OCI-LY1 (cell line): ENCODE measurements around the gene FBXO15.

Experiments used
- H2AFZ ChIP-seq: fragments of 200-600 bp; sonication (generic), shearing (Covaris generic); 2 replicates; pipeline ENCODE4 v1.6.0; 2014; ENCODE audit warnings: antibody characterized with exemption, mild to moderate bottlenecking, low read length
- H3F3A ChIP-seq: fragments of 200-600 bp; sonication (generic), shearing (Covaris generic); 2 replicates; pipeline ENCODE4 v1.6.0; 2014; ENCODE audit warnings: mild to moderate bottlenecking, antibody characterized with exemption, low read length, moderate library complexity; ENCODE audit not compliant: insufficient read depth
- H3K27ac ChIP-seq: fragments of 200-600 bp; sonication (generic); 2 replicates; pipeline ENCODE4 v1.5.1; 2014; ENCODE audit warnings: low read length, mixed run types, mild to moderate bottlenecking, low read depth; ENCODE audit not compliant: poor library complexity, severe bottlenecking
- H3K27me3 ChIP-seq: fragments of 200-600 bp; sonication (generic); 2 replicates; pipeline ENCODE4 v1.6.0; 2014; ENCODE audit warnings: antibody characterized with exemption, mild to moderate bottlenecking, low read length, moderate library complexity; ENCODE audit not compliant: insufficient read depth
- H3K36me3 ChIP-seq: fragments of 200-600 bp; sonication (generic); 2 replicates; pipeline ENCODE4 v1.6.1; 2014; ENCODE audit warnings: mild to moderate bottlenecking, antibody characterized with exemption, low read length, moderate library complexity, mixed read lengths; ENCODE audit not compliant: insufficient read depth
- H3K4me1 ChIP-seq: fragments of 200-600 bp; sonication (generic); 2 replicates; pipeline ENCODE4 v1.5.1; 2014; ENCODE audit warnings: mild to moderate bottlenecking, low read length, moderate library complexity; ENCODE audit not compliant: insufficient read depth, severe bottlenecking
- H3K4me2 ChIP-seq: fragments of 200-600 bp; sonication (generic), shearing (Covaris generic); 2 replicates; pipeline ENCODE4 v1.6.1; 2014; ENCODE audit warnings: low read length
- H3K4me3 ChIP-seq: fragments of 200-600 bp; sonication (generic); 2 replicates; pipeline ENCODE4 v1.5.1; 2014; ENCODE audit warnings: low read length, low read depth, mild to moderate bottlenecking, mixed read lengths; ENCODE audit not compliant: poor library complexity, severe bottlenecking
- H3K79me2 ChIP-seq: fragments of 200-600 bp; shearing (Covaris generic); 2 replicates; pipeline ENCODE4 v1.6.1; 2016; ENCODE audit warnings: mixed run types, low read length, mixed read lengths; ENCODE audit not compliant: insufficient read depth
- H3K9ac ChIP-seq: fragments of 200-600 bp; sonication (generic), shearing (Covaris generic); 2 replicates; pipeline ENCODE4 v1.6.1; 2014; ENCODE audit warnings: mild to moderate bottlenecking, low read length, mixed read lengths
- H3K9me2 ChIP-seq: fragments of 200-600 bp; sonication (generic), shearing (Covaris generic); 2 replicates; pipeline ENCODE4 v1.6.1; 2014; ENCODE audit warnings: low read depth, mild to moderate bottlenecking, low read length, mixed read lengths
- H3K9me3 ChIP-seq: fragments of 200-600 bp; shearing (Covaris generic); 2 replicates; pipeline ENCODE4 v1.6.1; 2014; ENCODE audit warnings: low read length, mixed read lengths
- H4K20me1 ChIP-seq: fragments of 200-600 bp; sonication (generic), shearing (Covaris generic); 2 replicates; pipeline ENCODE4 v1.6.0; 2016; ENCODE audit warnings: mild to moderate bottlenecking, low read length; ENCODE audit not compliant: insufficient read depth
- CTCF ChIP-seq: fragments of 200-600 bp; sonication (generic), shearing (Covaris generic); IDR thresholded peaks from 2 replicates; pipeline ENCODE4 v1.5.1; 2017; ENCODE audit warnings: mild to moderate bottlenecking, antibody characterized with exemption, low read length, moderate library complexity, mixed read lengths
- EZH2 ChIP-seq: fragments of 200-600 bp; sonication (generic), shearing (Covaris generic); IDR thresholded peaks from 2 replicates; pipeline ENCODE4 v1.8.0; 2017; ENCODE audit warnings: borderline replicate concordance, mixed run types, mild to moderate bottlenecking, antibody characterized with exemption, low read length, moderate library complexity, mixed read lengths

The FBXO15 gene

GRCh38 chr18:74116633-74117554 lies 30.7 kb downstream of the FBXO15 start:
- Histone ChIP-seq H3K4me3 (no peak overlapping the region), H3K4me1 (no peaks in the 10 kb centered on the region), H2AFZ (no peak overlapping the region), H3K4me2 (no peak overlapping the region), H3K9me3 (no peaks in the 10 kb centered on the region), H3F3A (no peaks in the 10 kb centered on the region), H3K79me2 (no peaks in the 10 kb centered on the region), H3K9me2 (no peaks in the 10 kb centered on the region), H3K9ac (no peak overlapping the region), H4K20me1 (no peaks in the 10 kb centered on the region), H3K27ac (no peak overlapping the region), H3K36me3 (no peaks in the 10 kb centered on the region), H3K27me3 (no peaks in the 10 kb centered on the region; the same call in 1 of the 2 replicates)
- no peak for TF ChIP-seq EZH2
- peak; percentile 71 for TF ChIP-seq CTCF

- H3K27ac ChIP-seq: no peak overlapping the region
- no peak overlapping the region for H3K4me3 ChIP-seq
- H2AFZ ChIP-seq: no peak overlapping the region
- H3K9ac ChIP-seq: no peak overlapping the region
- H4K20me1 ChIP-seq: no peaks in the 10 kb centered on the region
- H3K27me3 ChIP-seq: no peaks in the 10 kb centered on the region; the same call in 1 of the 2 replicates
- H3F3A ChIP-seq: no peaks in the 10 kb centered on the region
- H3K9me2 ChIP-seq: no peaks in the 10 kb centered on the region
- H3K36me3 ChIP-seq: no peaks in the 10 kb centered on the region
- no peaks in the 10 kb centered on the region for H3K9me3 ChIP-seq
- H3K4me2 ChIP-seq: no peak overlapping the region
- TF ChIP-seq EZH2: no peak
- no peak for TF ChIP-seq CTCF
- no peaks in the 10 kb centered on the region for H3K4me1 ChIP-seq
- H3K79me2 ChIP-seq: no peaks in the 10 kb centered on the region
Observed at GRCh38 chr18:74115046-74115445, 32.6 kb downstream of the FBXO15 start.

- Histone ChIP-seq H3K27ac (no peak overlapping the region), H4K20me1 (no peaks in the 10 kb centered on the region), H3K27me3 (no peaks in the 10 kb centered on the region), H3K4me1 (no peaks in the 10 kb centered on the region), H3K79me2 (no peaks in the 10 kb centered on the region), H3K9ac (no peak overlapping the region), H3K4me2 (no peak overlapping the region), H3K9me3 (no peaks in the 10 kb centered on the region), H3K4me3 (no peak overlapping the region), H2AFZ (no peak overlapping the region), H3K36me3 (no peaks in the 10 kb centered on the region), H3F3A (no peaks in the 10 kb centered on the region), H3K9me2 (no peaks in the 10 kb centered on the region)
- no peak for TF ChIP-seq CTCF
- TF ChIP-seq EZH2: no peak
Observed at GRCh38 chr18:74114116-74114515, 33.5 kb downstream of the FBXO15 start.
